Effector memory CD4-positive, alpha-beta T cell (primary cell): ENCODE measurements around the gene FAM76B.

Experiments
- DNase-seq, 3 donors: peaks; one replicate each; pipeline ENCODE4 v3.0.0-alpha.2; 2020
- H3K27ac ChIP-seq: 2 replicates; pipeline ENCODE4 v1.7.0; 2013; ENCODE audit warnings: mild to moderate bottlenecking, low read length, moderate library complexity; ENCODE audit not compliant: insufficient read depth, poor library complexity, severe bottlenecking
- H3K27me3 ChIP-seq: replicated peaks from 2 replicates; pipeline ENCODE4 v1.7.0; 2013; ENCODE audit warnings: mild to moderate bottlenecking, low read length; ENCODE audit not compliant: insufficient read depth, control insufficient read depth, poor library complexity, severe bottlenecking
- H3K36me3 ChIP-seq: 2 replicates; pipeline ENCODE4 v1.7.0; 2013; ENCODE audit warnings: mild to moderate bottlenecking, low read length, moderate library complexity; ENCODE audit not compliant: control insufficient read depth, insufficient read depth
- H3K4me1 ChIP-seq: 2 replicates; pipeline ENCODE4 v1.7.0; 2013; ENCODE audit warnings: low read length, mild to moderate bottlenecking; ENCODE audit not compliant: control insufficient read depth, insufficient read depth, poor library complexity, severe bottlenecking
- H3K4me3 ChIP-seq: 2 replicates; pipeline ENCODE4 v1.7.0; 2013; ENCODE audit warnings: low read length, low read depth, mild to moderate bottlenecking; ENCODE audit not compliant: insufficient read depth, poor library complexity, severe bottlenecking
- H3K9me3 ChIP-seq: 2 replicates; pipeline ENCODE4 v1.7.0; 2013; ENCODE audit warnings: mild to moderate bottlenecking, low read length, moderate library complexity; ENCODE audit not compliant: control insufficient read depth

Gene FAM76B

DNA sequence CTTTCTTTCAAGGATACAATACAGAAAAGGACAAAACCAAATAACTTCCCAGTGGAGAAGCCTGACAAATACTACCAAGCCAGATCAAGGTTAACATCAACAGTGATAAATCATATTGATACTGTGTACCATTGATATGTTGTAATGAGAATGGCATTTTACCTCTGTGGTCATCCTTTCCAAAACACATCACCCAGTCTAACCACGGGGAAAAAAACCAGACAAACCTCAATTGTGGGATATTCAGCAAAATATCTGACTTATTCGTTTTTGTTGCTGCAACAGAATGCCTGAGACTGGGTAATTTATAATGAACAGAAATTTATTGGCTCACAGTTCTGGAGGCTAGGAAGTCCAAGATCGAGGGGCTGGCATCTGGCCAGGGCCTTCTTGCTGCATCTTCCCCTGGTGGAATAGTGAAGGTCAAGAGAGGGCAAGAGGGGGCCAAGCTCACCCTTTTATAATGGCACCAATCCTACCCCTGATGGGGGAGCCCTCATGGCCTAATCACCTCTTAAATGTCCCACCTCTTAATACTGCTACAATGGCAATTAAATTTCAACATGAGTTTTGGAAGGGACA lies 66.1 kb downstream of the FAM76B start:
- no peak overlapping the region for H3K27ac ChIP-seq
- no peak overlapping the region for H3K4me3 ChIP-seq
- no peak for DNase-seq
- no peaks in the 10 kb centered on the region for H3K36me3 ChIP-seq
- no peaks in the 10 kb centered on the region for H3K27me3 ChIP-seq
- no peaks in the 10 kb centered on the region for H3K9me3 ChIP-seq
- H3K4me1 ChIP-seq, result peaks cover 8% of the 10 kb centered on the region

- no peaks in the 10 kb centered on the region for H3K27me3 ChIP-seq
- H3K4me1 ChIP-seq, result peaks cover 15% of the 10 kb centered on the region
- no peak for DNase-seq
These were observed 69.4 kb downstream of the FAM76B start for GRCh38 chr11:95720195-95720594.

More at GRCh38 chr11:95720195-95720594, 69.4 kb downstream of the FAM76B start:
- H3K36me3 ChIP-seq, result no peaks in the 10 kb centered on the region
- H3K9me3 ChIP-seq, result no peaks in the 10 kb centered on the region
- no peak overlapping the region for H3K4me3 ChIP-seq
- no peak overlapping the region for H3K27ac ChIP-seq
